ENCODE results near the gene SLC46A1. TPM values are rescaled to one million over a fixed set of nuclear protein-coding genes. Genes with fewer than 3 reads are reported as not detected.
A peak's percentile ranks its signal among the peaks of the same experiment; 100 is the strongest.

The SLC46A1 gene
- total RNA-seq, 1 donor from 2014 or later, result 16.1 TPM

- Mint-ChIP-seq H3K4me1 (ENCODE audit: low read depth) (no peaks in the 10 kb centered on the region), H3K4me3 (ENCODE audit: low read depth) (no peak overlapping the region), H3K36me3 (ENCODE audit: insufficient read depth) (no peaks in the 10 kb centered on the region), H3K27ac (no peak overlapping the region), H3K9me3 (ENCODE audit: low read depth) (no peaks in the 10 kb centered on the region), H3K27me3 (no peaks in the 10 kb centered on the region)
- TF ChIP-seq CTCF (IDR thresholded peaks at IDR 0.05; ENCODE audit: unreplicated experiment), result no peak
- DNase-seq (ENCODE audit: low spot score, unreplicated experiment), result no peak
Observed at GRCh38 chr17:28425206-28425605, 19.2 kb upstream of the SLC46A1 start.

GRCh38 chr17:28421787-28422305 lies 15.8 kb upstream of the SLC46A1 start:
- peaks cover 5% of the 10 kb centered on the region for H3K27me3 Mint-ChIP-seq
- no peak for TF ChIP-seq CTCF (IDR thresholded peaks at IDR 0.05; ENCODE audit: unreplicated experiment)
- H3K36me3 Mint-ChIP-seq (ENCODE audit: insufficient read depth), result no peaks in the 10 kb centered on the region
- no peaks in the 10 kb centered on the region for H3K9me3 Mint-ChIP-seq (ENCODE audit: low read depth)
- no peak overlapping the region for H3K27ac Mint-ChIP-seq
- DNase-seq (ENCODE audit: low spot score, unreplicated experiment), result no peak
- H3K4me1 Mint-ChIP-seq (ENCODE audit: low read depth), result no peaks in the 10 kb centered on the region
- H3K4me3 Mint-ChIP-seq (ENCODE audit: low read depth), result no peak overlapping the region

GRCh38 chr17:28416703-28417311 lies 10.8 kb upstream of the SLC46A1 start:
- TF ChIP-seq CTCF (IDR thresholded peaks at IDR 0.05; ENCODE audit: unreplicated experiment), result peak; percentile 79
- Mint-ChIP-seq H3K9me3 (ENCODE audit: low read depth) (no peaks in the 10 kb centered on the region), H3K4me1 (ENCODE audit: low read depth) (peaks cover 2% of the 10 kb centered on the region), H3K27me3 (peaks cover 32% of the 10 kb centered on the region), H3K36me3 (ENCODE audit: insufficient read depth) (no peaks in the 10 kb centered on the region), H3K27ac (peak overlapping the region; percentile 67), H3K4me3 (ENCODE audit: low read depth) (no peak overlapping the region)
- DNase-seq (ENCODE audit: low spot score, unreplicated experiment), result peak; percentile 39

GRCh38 chr17:28415886-28416285 lies 9.9 kb upstream of the SLC46A1 start:
- H3K9me3 Mint-ChIP-seq (ENCODE audit: low read depth), result no peaks in the 10 kb centered on the region
- no peak for TF ChIP-seq CTCF (IDR thresholded peaks at IDR 0.05; ENCODE audit: unreplicated experiment)
- H3K27ac Mint-ChIP-seq, result no peak overlapping the region
- H3K27me3 Mint-ChIP-seq, result peaks cover 40% of the 10 kb centered on the region
- H3K36me3 Mint-ChIP-seq (ENCODE audit: insufficient read depth), result no peaks in the 10 kb centered on the region
- no peak overlapping the region for H3K4me3 Mint-ChIP-seq (ENCODE audit: low read depth)
- no peak for DNase-seq (ENCODE audit: low spot score, unreplicated experiment)
- peaks cover 2% of the 10 kb centered on the region for H3K4me1 Mint-ChIP-seq (ENCODE audit: low read depth)

GRCh38 chr17:28413804-28414203 lies 7.8 kb upstream of the SLC46A1 start:
- Mint-ChIP-seq H3K4me3 (ENCODE audit: low read depth) (no peak overlapping the region), H3K36me3 (ENCODE audit: insufficient read depth) (no peaks in the 10 kb centered on the region), H3K4me1 (ENCODE audit: low read depth) (peaks cover 2% of the 10 kb centered on the region), H3K27ac (no peak overlapping the region), H3K9me3 (ENCODE audit: low read depth) (no peaks in the 10 kb centered on the region), H3K27me3 (peaks cover 42% of the 10 kb centered on the region)
- no peak for TF ChIP-seq CTCF (IDR thresholded peaks at IDR 0.05; ENCODE audit: unreplicated experiment)
- no peak for DNase-seq (ENCODE audit: low spot score, unreplicated experiment)
